ELF-1 (cell line): ENCODE results near the gene TSHZ2.

Source experiments
- DNase-seq: peaks from one replicate; pipeline ENCODE4 v3.0.0-alpha.2; 2016; ENCODE audit warnings: low read depth, low spot score

Gene TSHZ2

GRCh38 chr20:53159160-53159559 lies 187.0 kb downstream of the TSHZ2 start:
- DNase-seq = no peak

- DNase-seq = no peak
These were observed 188.9 kb downstream of the TSHZ2 start for GRCh38 chr20:53161073-53161472.

- no peak for DNase-seq
These were observed 189.3 kb downstream of the TSHZ2 start for GRCh38 chr20:53161473-53161872.

- DNase-seq = peak; percentile 80
These were observed 190.2 kb downstream of the TSHZ2 start for GRCh38 chr20:53162251-53162835.

GRCh38 chr20:53163486-53163885 lies 191.3 kb downstream of the TSHZ2 start:
- DNase-seq = no peak

GRCh38 chr20:53164072-53164471 lies 191.9 kb downstream of the TSHZ2 start:
- DNase-seq = no peak

- DNase-seq = no peak
These were observed 193.3 kb downstream of the TSHZ2 start for GRCh38 chr20:53165452-53165851.

GRCh38 chr20:53168491-53168890 lies 196.3 kb downstream of the TSHZ2 start:
- DNase-seq = no peak

GRCh38 chr20:53170196-53170595 lies 198.0 kb downstream of the TSHZ2 start:
- DNase-seq = no peak

- no peak for DNase-seq
These were observed 198.9 kb downstream of the TSHZ2 start for GRCh38 chr20:53171065-53171464.

GRCh38 chr20:53174454-53174853 lies 202.3 kb downstream of the TSHZ2 start:
- no peak for DNase-seq

GRCh38 chr20:53175135-53175780 lies 203.1 kb downstream of the TSHZ2 start:
- DNase-seq = no peak

GRCh38 chr20:53176134-53176533 lies 204.0 kb downstream of the TSHZ2 start:
- peak; percentile 16 for DNase-seq

- no peak for DNase-seq
These were observed 205.5 kb downstream of the TSHZ2 start for GRCh38 chr20:53177687-53178086.

GRCh38 chr20:53179749-53180148 lies 207.6 kb downstream of the TSHZ2 start:
- no peak for DNase-seq

GRCh38 chr20:53180928-53181362 lies 208.8 kb downstream of the TSHZ2 start:
- DNase-seq = no peak

GRCh38 chr20:53181866-53182376 lies 209.8 kb downstream of the TSHZ2 start:
- DNase-seq = no peak

- no peak for DNase-seq
These were observed 211.0 kb downstream of the TSHZ2 start for GRCh38 chr20:53183181-53183580.

- no peak for DNase-seq
These were observed 214.5 kb downstream of the TSHZ2 start for GRCh38 chr20:53186635-53187034.

GRCh38 chr20:53187392-53188068 lies 215.4 kb downstream of the TSHZ2 start:
- no peak for DNase-seq

- DNase-seq = no peak
These were observed 218.1 kb downstream of the TSHZ2 start for GRCh38 chr20:53190225-53190624.

- no peak for DNase-seq
These were observed 219.8 kb downstream of the TSHZ2 start for GRCh38 chr20:53191957-53192356.
